CD14-positive monocyte (primary cell): ENCODE measurements around the gene KRTAP10-10. TPM values are rescaled to one million over a fixed set of nuclear protein-coding genes. Genes with fewer than 3 reads are reported as not detected.

ENCODE experiments used
- DNase-seq, 3 donors: peaks; one replicate each; pipeline ENCODE4 v3.0.0-alpha.2; 2011 to 2022
- H2AFZ ChIP-seq: 2 replicates; pipeline ENCODE4 v1.6.0; 2012; ENCODE audit warnings: mild to moderate bottlenecking, low read depth, low read length, inconsistent platforms; ENCODE audit not compliant: insufficient read depth, poor library complexity, severe bottlenecking
- H3K27ac ChIP-seq, 2 donors: 1 replicate in 1 of 2; 2 replicates in 1 of 2; pipeline ENCODE4 v1.5.1; 2012 to 2013; ENCODE audit warnings: low read length in 2 of 2, control low read depth in 1 of 2, inconsistent platforms in 1 of 2, low read depth in 1 of 2, mild to moderate bottlenecking in 1 of 2
- H3K27me3 ChIP-seq, 2 donors: one replicate each; pipeline versions ENCODE4 v1.6.0 to v1.6.1; 2011 to 2013; ENCODE audit warnings: low read length in 2 of 2; ENCODE audit not compliant: control insufficient read depth in 2 of 2, insufficient read depth in 2 of 2
- H3K36me3 ChIP-seq, 2 donors: replicated peaks in 1 of 2; 1 replicate in 1 of 2; 2 replicates in 1 of 2; pipeline versions ENCODE4 v1.5.1 to v1.6.1; 2012 to 2013; ENCODE audit warnings: low read length in 2 of 2, control low read depth in 1 of 2, inconsistent platforms in 1 of 2, mild to moderate bottlenecking in 1 of 2; ENCODE audit not compliant: insufficient read depth in 2 of 2, control insufficient read depth in 1 of 2
- H3K4me1 ChIP-seq, 2 donors: 1 replicate in 1 of 2; 2 replicates in 1 of 2; pipeline versions ENCODE4 v1.5.1 to v1.6.1; 2012 to 2013; ENCODE audit warnings: low read length in 2 of 2, control low read depth in 1 of 2, inconsistent platforms in 1 of 2, mild to moderate bottlenecking in 1 of 2, moderate library complexity in 1 of 2; ENCODE audit not compliant: insufficient read depth in 2 of 2, control insufficient read depth in 1 of 2
- H3K4me2 ChIP-seq: replicated peaks from 2 replicates; pipeline ENCODE3; 2012; ENCODE audit warnings: low read length, moderate library complexity, mild to moderate bottlenecking; ENCODE audit not compliant: poor library complexity, severe bottlenecking; ENCODE audit errors: extremely low read depth
- H3K4me3 ChIP-seq, 3 experiments: fragments of 200-600 bp in 1 of 3; sonication (generic) in 1 of 3; replicated peaks in 1 of 3; 1 replicate in 2 of 3; 2 replicates in 1 of 3; pipeline ENCODE4 v1.5.1; 2011 to 2013; ENCODE audit warnings: low read length in 3 of 3, mild to moderate bottlenecking in 3 of 3, control low read depth in 2 of 3, low read depth in 2 of 3, inconsistent platforms in 1 of 3, moderate library complexity in 1 of 3
- H3K79me2 ChIP-seq: 2 replicates; pipeline ENCODE4 v1.6.0; 2012; ENCODE audit warnings: mild to moderate bottlenecking, control low read depth, inconsistent platforms, low read length, moderate library complexity; ENCODE audit not compliant: insufficient read depth
- H3K9ac ChIP-seq: 2 replicates; pipeline ENCODE4 v1.6.0; 2017; ENCODE audit warnings: low read length, mild to moderate bottlenecking; ENCODE audit not compliant: insufficient read depth, poor library complexity, severe bottlenecking
- H3K9me3 ChIP-seq, 2 donors: replicated peaks in 1 of 2; 1 replicate in 1 of 2; 2 replicates in 1 of 2; pipeline versions ENCODE4 v1.5.1 to v1.6.1; 2012 to 2013; ENCODE audit warnings: low read length in 2 of 2, control low read depth in 1 of 2; ENCODE audit not compliant: control insufficient read depth in 1 of 2, insufficient read depth in 1 of 2
- H4K20me1 ChIP-seq: 2 replicates; pipeline ENCODE4 v1.6.0; 2012; ENCODE audit warnings: mild to moderate bottlenecking, low read length, control low read depth, moderate library complexity; ENCODE audit not compliant: insufficient read depth
- H3K27ac Mint-ChIP-seq, 7 donors: one replicate each; pipeline ENCODE4 v1.8.0; 2020; ENCODE audit warnings: mild to moderate bottlenecking in 7 of 7, mixed read lengths in 7 of 7, moderate library complexity in 6 of 7, inconsistent platforms in 2 of 7
- H3K27me3 Mint-ChIP-seq, 3 donors: one replicate each; pipeline ENCODE4 v1.8.0; 2021 to 2022; ENCODE audit warnings: low read depth in 3 of 3, mild to moderate bottlenecking in 3 of 3, mixed read lengths in 3 of 3, moderate library complexity in 3 of 3, inconsistent platforms in 1 of 3
- H3K36me3 Mint-ChIP-seq, 2 donors: one replicate each; pipeline ENCODE4 v1.8.0; 2020; ENCODE audit warnings: mixed read lengths in 2 of 2, inconsistent platforms in 1 of 2, mild to moderate bottlenecking in 1 of 2
- H3K4me1 Mint-ChIP-seq: one replicate; pipeline ENCODE4 v1.8.0; 2020; ENCODE audit warnings: mild to moderate bottlenecking, mixed read lengths
- H3K4me3 Mint-ChIP-seq, 2 donors: one replicate each; pipeline ENCODE4 v1.8.0; 2020; ENCODE audit warnings: mild to moderate bottlenecking in 2 of 2, mixed read lengths in 2 of 2, moderate library complexity in 1 of 2
- H3K9me3 Mint-ChIP-seq, 7 donors: one replicate each; pipeline ENCODE4 v1.8.0; 2020 to 2022; ENCODE audit warnings: mixed read lengths in 7 of 7, mild to moderate bottlenecking in 6 of 7, moderate library complexity in 6 of 7, inconsistent platforms in 2 of 7
- WGBS: methylation state at CpG from one replicate; pipeline ENCODE4 v1.1.5; 2013; ENCODE audit warnings: missing lambda C conversion rate; ENCODE audit not compliant: insufficient coverage; 5-methylcytosine and 5-hydroxymethylcytosine counted together
- intact Hi-C, 2 donors: fragments of 100-400 bp; cut with micrococcal nuclease; formaldehyde crosslinking; loops; one replicate each; pipeline versions ENCODE4 v1.15.0 to v1.15.1; 2023
- polyA plus RNA-seq, 3 donors: library from polyadenylated mRNA; depleted of rRNA in 1 of 3; unstranded in 2 of 3; stranded (reverse) in 1 of 3; fragments of 300-500 nt in 2 of 3; fragments of >200 nt in 1 of 3; fragmentation: Illumina TruSeq in 2 of 3; gene quantifications; 1 replicate in 2 of 3; 2 replicates in 1 of 3; pipeline ENCODE4 v1.2.3, GENCODE V29; 2012 to 2021
- TF ChIP-seq, protein P1 (sequence below): fragments of 200-600 bp; IDR thresholded peaks from one replicate; pipeline ENCODE4 v1.8.0; 2022; ENCODE audit warnings: antibody characterized with exemption, mild to moderate bottlenecking

Gene KRTAP10-10
- polyA plus RNA-seq, 3 donors: not detected

DNA sequence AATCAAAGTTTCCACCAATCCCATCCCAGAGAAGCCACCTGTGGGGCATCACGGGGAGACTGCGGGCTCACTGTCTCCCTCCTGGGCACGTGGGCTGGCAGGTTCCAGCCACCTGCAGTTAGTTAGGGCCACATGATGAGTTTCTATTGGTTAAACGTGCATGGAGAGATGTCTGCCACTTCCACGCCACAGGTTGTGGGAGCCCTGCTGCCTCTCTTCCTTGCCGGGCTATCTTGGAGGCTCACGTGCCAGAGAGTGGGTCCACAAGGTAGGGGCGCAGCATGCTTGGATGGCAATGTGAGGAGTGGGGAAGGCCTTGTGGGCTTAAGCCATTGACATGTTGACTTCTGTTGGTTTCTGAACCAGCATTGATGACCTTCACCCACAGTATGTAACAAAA, 33.2 kb upstream of the KRTAP10-10 start:
- Histone ChIP-seq H3K79me2 (no peaks in the 10 kb centered on the region), H3K27me3 (no peaks in the 10 kb centered on the region), H3K9me3 (peaks cover 0 to 3% of the 10 kb centered on the region in 2 donors), H3K36me3 (no peaks in the 10 kb centered on the region), H3K4me1 (no peaks in the 10 kb centered on the region), H4K20me1 (no peaks in the 10 kb centered on the region), H3K4me2 (no peak overlapping the region), H3K9ac (no peak overlapping the region), H2AFZ (no peak overlapping the region), H3K4me3 (no peak overlapping the region), H3K27ac (no peak overlapping the region)
- Mint-ChIP-seq H3K4me3 (no peak overlapping the region), H3K27ac (no peak overlapping the region), H3K36me3 (no peaks in the 10 kb centered on the region), H3K4me1 (no peaks in the 10 kb centered on the region), H3K9me3 (peaks cover 4 to 17% (median 10%) of the 10 kb centered on the region in 7 donors), H3K27me3 (peaks cover 2 to 6% (median 5%) of the 10 kb centered on the region in 3 donors)
- intact Hi-C loops: no loop called here
- no peak for DNase-seq
- WGBS: 84% methylated on average over 5 of the region's 8 CpGs
- TF ChIP-seq, protein P1, sequence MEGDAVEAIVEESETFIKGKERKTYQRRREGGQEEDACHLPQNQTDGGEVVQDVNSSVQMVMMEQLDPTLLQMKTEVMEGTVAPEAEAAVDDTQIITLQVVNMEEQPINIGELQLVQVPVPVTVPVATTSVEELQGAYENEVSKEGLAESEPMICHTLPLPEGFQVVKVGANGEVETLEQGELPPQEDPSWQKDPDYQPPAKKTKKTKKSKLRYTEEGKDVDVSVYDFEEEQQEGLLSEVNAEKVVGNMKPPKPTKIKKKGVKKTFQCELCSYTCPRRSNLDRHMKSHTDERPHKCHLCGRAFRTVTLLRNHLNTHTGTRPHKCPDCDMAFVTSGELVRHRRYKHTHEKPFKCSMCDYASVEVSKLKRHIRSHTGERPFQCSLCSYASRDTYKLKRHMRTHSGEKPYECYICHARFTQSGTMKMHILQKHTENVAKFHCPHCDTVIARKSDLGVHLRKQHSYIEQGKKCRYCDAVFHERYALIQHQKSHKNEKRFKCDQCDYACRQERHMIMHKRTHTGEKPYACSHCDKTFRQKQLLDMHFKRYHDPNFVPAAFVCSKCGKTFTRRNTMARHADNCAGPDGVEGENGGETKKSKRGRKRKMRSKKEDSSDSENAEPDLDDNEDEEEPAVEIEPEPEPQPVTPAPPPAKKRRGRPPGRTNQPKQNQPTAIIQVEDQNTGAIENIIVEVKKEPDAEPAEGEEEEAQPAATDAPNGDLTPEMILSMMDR: no peak

DNA sequence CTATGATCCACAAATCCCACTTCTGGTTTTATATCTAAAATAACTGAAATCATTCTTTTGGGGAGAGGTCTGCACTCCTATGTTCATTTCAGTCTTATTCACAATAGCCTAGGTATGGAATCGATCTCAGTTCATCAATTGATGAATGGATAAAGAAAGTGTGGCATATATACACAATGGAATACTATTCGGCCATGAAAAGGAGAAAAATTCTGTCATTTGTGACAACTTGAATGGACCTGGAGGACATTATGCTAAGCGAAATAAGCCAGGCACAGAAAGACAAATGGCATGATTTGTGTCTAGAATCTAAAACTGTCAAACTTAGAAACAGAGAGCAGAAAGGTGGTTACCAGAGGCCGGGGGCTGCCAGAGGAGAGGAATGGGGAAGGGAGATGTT, 30.7 kb upstream of the KRTAP10-10 start:
- Mint-ChIP-seq H3K36me3 (no peaks in the 10 kb centered on the region), H3K9me3 (peaks cover 15 to 32% (median 31%) of the 10 kb centered on the region in 7 donors), H3K4me1 (no peaks in the 10 kb centered on the region), H3K27ac (no peak overlapping the region), H3K27me3 (peaks cover 0 to 6% (median 6%) of the 10 kb centered on the region in 3 donors), H3K4me3 (no peak overlapping the region)
- Histone ChIP-seq H3K36me3 (no peaks in the 10 kb centered on the region), H3K27me3 (no peaks in the 10 kb centered on the region), H3K27ac (no peak overlapping the region), H4K20me1 (no peaks in the 10 kb centered on the region), H3K4me2 (no peak overlapping the region), H3K4me3 (no peak overlapping the region), H3K79me2 (no peaks in the 10 kb centered on the region), H3K4me1 (no peaks in the 10 kb centered on the region), H3K9me3 (peaks cover 14 to 20% of the 10 kb centered on the region in 2 donors), H2AFZ (no peak overlapping the region), H3K9ac (no peak overlapping the region)
- TF ChIP-seq, protein P1: no peak
- intact Hi-C loops: no loop called here
- DNase-seq: no peak
- WGBS: 90% methylated on average over 2 of the region's 4 CpGs
